ENCODE results near the gene TNRC18.

GRCh38 chr7:5470816-5471215 lies 47.2 kb upstream of the TNRC18 start:
- no peak for TF ChIP-seq TEAD4 (IDR thresholded peaks at IDR 0.05)
- TF ChIP-seq NFIC (IDR thresholded peaks at IDR 0.05), result no peak
- no peak for TF ChIP-seq EP300 (IDR thresholded peaks at IDR 0.05; ENCODE audit: borderline replicate concordance)
- no peak for TF ChIP-seq TAF1 (IDR thresholded peaks at IDR 0.05; ENCODE audit: low read depth)

Data from Ishikawa (cell line).